Skeletal muscle tissue (tissue), 4 donors: ENCODE data around the gene BICD1. TPM values are rescaled to one million over a fixed set of nuclear protein-coding genes. Genes with fewer than 3 reads are reported as not detected.
A peak's percentile ranks its signal among the peaks of the same experiment; 100 is the strongest.

Experiments
- H3K27ac ChIP-seq: one replicate; pipeline ENCODE4 v1.7.0; 2013; ENCODE audit warnings: mild to moderate bottlenecking, low read depth, low read length, inconsistent platforms
- H3K27me3 ChIP-seq, 3 donors: one replicate each; pipeline ENCODE4 v1.7.0; 2013; ENCODE audit warnings: low read length in 3 of 3; ENCODE audit not compliant: control insufficient read depth in 3 of 3, insufficient read depth in 3 of 3
- H3K36me3 ChIP-seq, 3 donors: one replicate each; pipeline ENCODE4 v1.7.0; 2013; ENCODE audit warnings: low read length in 3 of 3; ENCODE audit not compliant: control insufficient read depth in 3 of 3, insufficient read depth in 3 of 3
- H3K4me1 ChIP-seq, 3 donors: one replicate each; pipeline ENCODE4 v1.7.0; 2013; ENCODE audit warnings: low read length in 3 of 3, mild to moderate bottlenecking in 3 of 3; ENCODE audit not compliant: control insufficient read depth in 3 of 3, insufficient read depth in 3 of 3
- H3K4me3 ChIP-seq, 3 donors: one replicate each; pipeline ENCODE4 v1.7.0; 2013; ENCODE audit warnings: low read length in 3 of 3
- H3K9ac ChIP-seq, 3 donors: one replicate each; pipeline ENCODE4 v1.7.0; 2013; ENCODE audit warnings: low read length in 3 of 3, mild to moderate bottlenecking in 3 of 3, moderate library complexity in 2 of 3, low read depth in 1 of 3
- H3K9me3 ChIP-seq, 3 donors: one replicate each; pipeline ENCODE4 v1.7.0; 2013; ENCODE audit warnings: low read length in 3 of 3; ENCODE audit not compliant: control insufficient read depth in 3 of 3
- total RNA-seq: library from RNA; depleted of rRNA; stranded (reverse); fragments of >200 nt; gene quantifications from one replicate; pipeline ENCODE4 v1.2.3, GENCODE V29; 2014
- donor health status: Osteomylitis.

The BICD1 gene
- total RNA-seq, 1 donor from 2014 or later, result 7.8 TPM

- Histone ChIP-seq H3K27ac (no peak overlapping the region), H3K9ac (peak overlapping the region; percentile 55 to 80 (median 71)), H3K4me3 (peak overlapping the region; percentile 72 to 86 (median 72)), H3K36me3 (no peaks in the 10 kb centered on the region), H3K9me3 (no peaks in the 10 kb centered on the region), H3K4me1 (peaks cover 10 to 13% (median 13%) of the 10 kb centered on the region in 3 donors), H3K27me3 (no peaks in the 10 kb centered on the region)
Measured at GRCh38 chr12:32398816-32399369, 292.2 kb downstream of the BICD1 start.

- peaks cover 10 to 13% (median 13%) of the 10 kb centered on the region in 3 donors for H3K4me1 ChIP-seq
- H3K4me3 ChIP-seq, result peak within 1 kb of the TSS; percentile 72 to 86 (median 80)
- H3K36me3 ChIP-seq, result no peaks in the 10 kb centered on the region
- H3K27me3 ChIP-seq, result no peaks in the 10 kb centered on the region
- peak within 1 kb of the TSS; percentile 71 to 80 (median 72) for H3K9ac ChIP-seq
- no peak within 1 kb of the TSS for H3K27ac ChIP-seq
- no peaks in the 10 kb centered on the region for H3K9me3 ChIP-seq
Measured at GRCh38 chr12:32399370-32400113, 292.9 kb downstream of the BICD1 start, which contains the start of gene FGD4. Gene FGD4, plus strand, starts transcription at chr12:32399558.

- Histone ChIP-seq H3K27ac (no peak overlapping the region), H3K4me1 (peaks cover 10 to 13% (median 13%) of the 10 kb centered on the region in 3 donors), H3K36me3 (no peaks in the 10 kb centered on the region), H3K9me3 (no peaks in the 10 kb centered on the region), H3K27me3 (no peaks in the 10 kb centered on the region), H3K4me3 (peak overlapping the region; percentile 67 to 86 (median 80)), H3K9ac (peak overlapping the region; percentile 61 to 80 (median 72))
Measured at GRCh38 chr12:32400114-32400672, 293.5 kb downstream of the BICD1 start.

GRCh38 chr12:32400866-32401265 lies 294.2 kb downstream of the BICD1 start:
- H3K27ac ChIP-seq, result no peak overlapping the region
- H3K9ac ChIP-seq, result no peak overlapping the region
- H3K4me1 ChIP-seq, result peaks cover 10 to 13% (median 13%) of the 10 kb centered on the region in 3 donors
- no peak overlapping the region for H3K4me3 ChIP-seq
- H3K9me3 ChIP-seq, result no peaks in the 10 kb centered on the region
- no peaks in the 10 kb centered on the region for H3K36me3 ChIP-seq
- H3K27me3 ChIP-seq, result no peaks in the 10 kb centered on the region

GRCh38 chr12:32402170-32402569 lies 295.5 kb downstream of the BICD1 start:
- Histone ChIP-seq H3K4me3 (no peak overlapping the region), H3K9ac (no peak overlapping the region), H3K36me3 (no peaks in the 10 kb centered on the region), H3K4me1 (peaks cover 10 to 13% (median 13%) of the 10 kb centered on the region in 3 donors), H3K27me3 (no peaks in the 10 kb centered on the region), H3K9me3 (no peaks in the 10 kb centered on the region), H3K27ac (no peak overlapping the region)

GRCh38 chr12:32402946-32403345 lies 296.3 kb downstream of the BICD1 start:
- H3K9me3 ChIP-seq, result no peaks in the 10 kb centered on the region
- no peak overlapping the region for H3K9ac ChIP-seq
- no peak overlapping the region for H3K4me3 ChIP-seq
- no peak overlapping the region for H3K27ac ChIP-seq
- peaks cover 10 to 13% (median 13%) of the 10 kb centered on the region in 3 donors for H3K4me1 ChIP-seq
- H3K27me3 ChIP-seq, result no peaks in the 10 kb centered on the region
- no peaks in the 10 kb centered on the region for H3K36me3 ChIP-seq

- Histone ChIP-seq H3K36me3 (no peaks in the 10 kb centered on the region), H3K27ac (no peak overlapping the region), H3K27me3 (no peaks in the 10 kb centered on the region), H3K4me1 (no peaks in the 10 kb centered on the region), H3K4me3 (no peak overlapping the region), H3K9ac (no peak overlapping the region), H3K9me3 (no peaks in the 10 kb centered on the region)
Measured at GRCh38 chr12:32407795-32408194, 301.1 kb downstream of the BICD1 start.

- no peak overlapping the region for H3K9ac ChIP-seq
Measured at GRCh38 chr12:32413412-32413811, 306.8 kb downstream of the BICD1 start.

GRCh38 chr12:32418221-32418620 lies 311.6 kb downstream of the BICD1 start:
- no peak overlapping the region for H3K27ac ChIP-seq
- H3K4me3 ChIP-seq, result no peak overlapping the region
- H3K9me3 ChIP-seq, result no peaks in the 10 kb centered on the region
- no peak overlapping the region for H3K9ac ChIP-seq
- H3K27me3 ChIP-seq, result no peaks in the 10 kb centered on the region
- H3K4me1 ChIP-seq, result peaks cover 0 to 10% (median 0%) of the 10 kb centered on the region in 3 donors
- H3K36me3 ChIP-seq, result no peaks in the 10 kb centered on the region

More at GRCh38 chr12:32413412-32413811, 306.8 kb downstream of the BICD1 start:
- Histone ChIP-seq H3K27me3 (no peaks in the 10 kb centered on the region), H3K9me3 (no peaks in the 10 kb centered on the region), H3K36me3 (no peaks in the 10 kb centered on the region), H3K4me3 (no peak overlapping the region), H3K4me1 (no peaks in the 10 kb centered on the region), H3K27ac (no peak overlapping the region)
